ENCODE results near the gene EXOC6B. TPM values are rescaled to one million over a fixed set of nuclear protein-coding genes. Genes with fewer than 3 reads are reported as not detected.

EXOC6B gene
- total RNA-seq, 2 experiments from 2014 or later: 6.2 to 8.3 TPM

DNA sequence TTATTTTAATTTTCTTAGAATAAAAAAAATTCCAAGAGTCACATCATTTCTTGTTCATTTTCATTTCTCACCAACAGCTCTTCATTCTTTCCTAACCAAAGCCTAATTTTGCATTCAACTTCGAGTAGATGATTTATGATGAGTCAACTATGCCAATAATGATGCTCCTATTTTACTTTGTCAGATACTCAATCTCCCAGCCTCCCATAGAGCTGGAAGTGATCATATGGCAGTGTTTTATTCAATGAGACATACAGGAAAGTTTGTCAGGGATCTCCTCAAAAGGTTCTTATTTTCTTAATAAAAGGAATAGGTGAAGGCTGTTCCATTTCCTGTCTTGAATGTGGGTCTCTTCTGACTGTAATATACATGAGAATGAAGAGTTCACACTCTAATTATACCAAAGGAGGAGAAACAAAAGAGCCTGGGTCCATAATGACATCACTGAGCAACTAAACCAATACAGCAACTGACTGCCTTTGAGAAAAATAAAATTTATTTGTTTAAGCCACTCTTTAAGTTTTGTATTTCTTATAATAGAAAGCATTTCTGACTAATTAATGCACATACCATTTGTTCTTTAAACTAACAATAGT, 447.0 kb downstream of the EXOC6B start:
- intact Hi-C loops (cut with micrococcal nuclease): no loop called here
- ChIA-PET CTCF (no interaction called here), POLR2A (no interaction called here)
- DNase-seq: no peak
- Mint-ChIP-seq H3K36me3 (ENCODE audit: low read depth) (peaks cover 27% of the 10 kb centered on the region), H3K27me3 (no peaks in the 10 kb centered on the region), H3K4me3 (no peak overlapping the region), H3K27ac (no peak overlapping the region), H3K9me3 (peaks cover 8% of the 10 kb centered on the region), H3K4me1 (ENCODE audit: low read depth) (peaks cover 2% of the 10 kb centered on the region)
- ATAC-seq: no peak
- TF ChIP-seq, protein P1, sequence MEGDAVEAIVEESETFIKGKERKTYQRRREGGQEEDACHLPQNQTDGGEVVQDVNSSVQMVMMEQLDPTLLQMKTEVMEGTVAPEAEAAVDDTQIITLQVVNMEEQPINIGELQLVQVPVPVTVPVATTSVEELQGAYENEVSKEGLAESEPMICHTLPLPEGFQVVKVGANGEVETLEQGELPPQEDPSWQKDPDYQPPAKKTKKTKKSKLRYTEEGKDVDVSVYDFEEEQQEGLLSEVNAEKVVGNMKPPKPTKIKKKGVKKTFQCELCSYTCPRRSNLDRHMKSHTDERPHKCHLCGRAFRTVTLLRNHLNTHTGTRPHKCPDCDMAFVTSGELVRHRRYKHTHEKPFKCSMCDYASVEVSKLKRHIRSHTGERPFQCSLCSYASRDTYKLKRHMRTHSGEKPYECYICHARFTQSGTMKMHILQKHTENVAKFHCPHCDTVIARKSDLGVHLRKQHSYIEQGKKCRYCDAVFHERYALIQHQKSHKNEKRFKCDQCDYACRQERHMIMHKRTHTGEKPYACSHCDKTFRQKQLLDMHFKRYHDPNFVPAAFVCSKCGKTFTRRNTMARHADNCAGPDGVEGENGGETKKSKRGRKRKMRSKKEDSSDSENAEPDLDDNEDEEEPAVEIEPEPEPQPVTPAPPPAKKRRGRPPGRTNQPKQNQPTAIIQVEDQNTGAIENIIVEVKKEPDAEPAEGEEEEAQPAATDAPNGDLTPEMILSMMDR (IDR thresholded peaks at IDR 0.05): no peak

DNA sequence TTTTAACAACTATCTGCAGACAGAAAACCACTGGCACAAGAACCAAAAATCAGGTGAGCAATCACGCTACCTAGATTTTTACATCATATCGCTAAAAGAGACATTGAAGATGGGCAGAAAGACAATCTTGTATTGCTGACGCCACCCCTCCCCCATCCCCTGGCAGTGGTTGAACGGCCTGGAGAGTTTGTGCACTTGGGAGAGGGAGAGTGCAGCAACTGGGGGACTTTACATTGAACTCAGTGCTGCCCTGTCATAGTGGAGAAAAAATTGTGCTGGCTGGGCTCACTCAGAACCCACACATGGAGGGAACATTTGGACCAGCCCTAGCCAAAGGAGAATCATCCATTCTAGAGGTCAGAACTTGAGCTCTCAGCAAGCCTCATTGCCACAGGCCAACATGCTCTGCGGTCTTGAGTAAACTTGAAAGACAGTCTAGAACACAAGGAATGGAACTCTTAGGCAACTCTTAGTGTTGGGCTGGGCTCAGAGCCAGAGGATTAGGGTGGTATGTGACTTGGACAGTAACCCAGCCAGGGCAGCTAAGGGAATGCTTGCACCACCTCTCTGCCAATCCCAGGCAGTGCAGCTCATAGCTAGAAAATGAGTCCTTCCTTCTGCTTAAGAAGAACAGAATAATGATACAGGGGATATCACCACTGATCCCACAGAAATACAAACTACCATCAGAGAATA, 458.2 kb downstream of the EXOC6B start:
- Mint-ChIP-seq H3K4me3 (no peak overlapping the region), H3K27me3 (no peaks in the 10 kb centered on the region), H3K36me3 (ENCODE audit: low read depth) (peaks cover 28% of the 10 kb centered on the region), H3K27ac (no peak overlapping the region), H3K4me1 (ENCODE audit: low read depth) (no peaks in the 10 kb centered on the region), H3K9me3 (peaks cover 4% of the 10 kb centered on the region)
- no peak for DNase-seq
- ChIA-PET POLR2A (no interaction called here), CTCF (no interaction called here)
- ATAC-seq: no peak
- TF ChIP-seq, protein P1 (IDR thresholded peaks at IDR 0.05): no peak
- intact Hi-C loops (cut with micrococcal nuclease): no loop called here

GRCh38 chr2:72363406-72363805, 462.4 kb downstream of the EXOC6B start:
- Mint-ChIP-seq H3K9me3 (no peaks in the 10 kb centered on the region), H3K4me1 (ENCODE audit: low read depth) (no peaks in the 10 kb centered on the region), H3K4me3 (no peak overlapping the region), H3K27me3 (no peaks in the 10 kb centered on the region), H3K36me3 (ENCODE audit: low read depth) (peaks cover 7% of the 10 kb centered on the region), H3K27ac (no peak overlapping the region)
- TF ChIP-seq, protein P1 (IDR thresholded peaks at IDR 0.05): no peak
- intact Hi-C loops (cut with micrococcal nuclease): no loop called here
- ChIA-PET CTCF (no interaction called here), POLR2A (no interaction called here)
- DNase-seq: no peak
- no peak for ATAC-seq

DNA sequence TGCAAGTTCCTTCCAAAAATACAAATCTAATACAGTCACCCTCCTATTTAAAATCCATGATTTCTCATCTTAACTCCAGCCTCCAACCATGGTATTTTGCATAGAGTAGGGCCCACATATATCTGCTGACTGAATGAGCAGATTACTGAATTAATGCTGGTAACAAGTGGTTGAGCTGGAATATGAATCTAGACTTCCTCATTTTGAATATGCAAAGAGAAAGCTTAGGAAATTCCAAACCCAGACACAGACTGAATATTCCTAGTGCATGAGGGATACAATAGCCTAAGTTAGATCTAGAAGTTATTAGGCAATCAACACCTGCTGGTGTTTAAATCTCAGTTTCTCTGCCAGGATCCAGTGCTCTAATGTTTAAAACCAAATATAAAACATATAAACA, 463.1 kb downstream of the EXOC6B start:
- TF ChIP-seq, protein P1 (IDR thresholded peaks at IDR 0.05): no peak
- H3K27ac Mint-ChIP-seq: no peak overlapping the region

GRCh38 chr2:72361521-72361920, 464.3 kb downstream of the EXOC6B start:
- Mint-ChIP-seq H3K27ac (no peak overlapping the region), H3K36me3 (ENCODE audit: low read depth) (peaks cover 5% of the 10 kb centered on the region), H3K27me3 (no peaks in the 10 kb centered on the region), H3K9me3 (no peaks in the 10 kb centered on the region), H3K4me3 (no peak overlapping the region), H3K4me1 (ENCODE audit: low read depth) (no peaks in the 10 kb centered on the region)
- ChIA-PET CTCF (no interaction called here), POLR2A (no interaction called here)
- ATAC-seq: no peak
- no peak for DNase-seq
- TF ChIP-seq, protein P1 (IDR thresholded peaks at IDR 0.05): no peak
- intact Hi-C loops (cut with micrococcal nuclease): no loop called here

More for the DNA sequence above, 463.1 kb downstream of the EXOC6B start:
- no peaks in the 10 kb centered on the region for H3K4me1 Mint-ChIP-seq (ENCODE audit: low read depth)
- no peak overlapping the region for H3K4me3 Mint-ChIP-seq
- intact Hi-C loops (cut with micrococcal nuclease): no loop called here
- no peak for DNase-seq
- peaks cover 5% of the 10 kb centered on the region for H3K36me3 Mint-ChIP-seq (ENCODE audit: low read depth)
- CTCF ChIA-PET: no interaction called here
- POLR2A ChIA-PET: no interaction called here
- no peak for ATAC-seq
- no peaks in the 10 kb centered on the region for H3K9me3 Mint-ChIP-seq
- no peaks in the 10 kb centered on the region for H3K27me3 Mint-ChIP-seq

Measured in activated CD8-positive, alpha-beta T cell treated with anti-CD3 and anti-CD28 coated beads for 36 hours (primary cell).